ENCODE measurements around the gene DLGAP1.

Gene DLGAP1

DNA sequence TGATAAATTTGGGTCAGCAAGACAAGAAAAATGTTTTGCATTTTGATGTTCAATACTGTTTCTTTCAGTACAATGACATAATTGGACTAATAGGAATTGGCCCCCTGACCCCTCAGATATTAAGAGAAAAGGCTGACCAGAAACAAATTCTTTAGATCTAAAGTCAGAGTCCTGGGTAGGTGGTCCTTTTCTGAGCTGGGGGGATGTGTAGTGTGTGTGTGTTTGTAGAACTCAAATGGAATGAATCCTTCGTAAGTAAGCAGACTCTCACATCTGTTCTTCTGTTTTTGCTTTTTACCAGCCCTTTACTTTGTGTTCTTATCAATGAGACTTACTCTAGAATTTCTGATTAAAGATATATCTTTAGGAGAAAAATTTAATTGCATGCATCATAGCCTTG, 677.4 kb downstream of the DLGAP1 start:
- no peak overlapping the region for H3K4me3 ChIP-seq (ENCODE audit: low read depth, low read length)
- no peak for TF ChIP-seq CTCF (IDR thresholded peaks at IDR 0.05; ENCODE audit: insufficient read depth, low read depth, low read length, missing control alignments)
- DNase-seq (ENCODE audit: low read depth) = no peak

DNA sequence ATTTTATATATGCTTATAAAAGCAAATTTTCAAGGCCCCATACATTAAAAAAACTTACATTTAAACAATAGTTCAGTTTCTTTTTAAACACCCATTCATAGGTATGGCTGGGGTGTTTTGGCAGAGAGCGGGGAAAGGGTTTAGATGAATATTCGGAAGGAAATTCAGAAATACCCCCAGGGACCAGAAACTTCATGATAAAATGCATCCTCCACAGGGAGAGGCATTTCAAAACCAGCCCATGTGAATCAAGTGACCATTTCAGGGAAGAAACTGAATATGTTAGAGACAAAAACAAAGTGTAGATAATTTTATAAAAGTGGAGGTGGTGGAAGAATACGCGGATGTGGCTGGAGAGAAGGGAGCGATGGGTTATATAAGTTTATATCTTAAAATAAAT, 678.0 kb downstream of the DLGAP1 start:
- TF ChIP-seq CTCF (IDR thresholded peaks at IDR 0.05; ENCODE audit: insufficient read depth, low read depth, low read length, missing control alignments) = no peak
- no peak for DNase-seq (ENCODE audit: low read depth)
- H3K4me3 ChIP-seq (ENCODE audit: low read depth, low read length) = no peak overlapping the region

DNA sequence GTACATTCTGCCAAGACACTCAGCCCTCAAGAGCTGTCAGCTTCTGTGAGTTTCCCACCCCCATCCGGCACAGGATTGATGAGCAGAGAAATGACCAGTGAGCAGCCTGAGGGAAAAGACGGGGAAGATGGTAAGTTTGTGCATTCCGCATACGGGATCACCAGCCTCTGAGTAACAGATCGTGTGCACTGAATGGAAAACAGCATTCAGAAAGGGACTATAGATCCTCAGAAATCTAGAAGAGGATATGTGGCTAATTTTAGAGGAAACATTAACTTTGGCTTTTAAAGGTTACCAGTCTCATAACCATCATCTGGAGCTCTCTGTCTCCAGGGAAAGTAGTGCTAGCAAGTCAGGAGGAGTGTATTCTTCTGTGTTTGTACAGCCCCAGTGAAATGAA, 679.1 kb downstream of the DLGAP1 start:
- DNase-seq (ENCODE audit: low read depth) = no peak
- no peak for TF ChIP-seq CTCF (IDR thresholded peaks at IDR 0.05; ENCODE audit: insufficient read depth, low read depth, low read length, missing control alignments)
- H3K4me3 ChIP-seq (ENCODE audit: low read depth, low read length) = no peak overlapping the region

- DNase-seq (ENCODE audit: low read depth) = no peak
- no peak for TF ChIP-seq CTCF (IDR thresholded peaks at IDR 0.05; ENCODE audit: insufficient read depth, low read depth, low read length, missing control alignments)
- no peak overlapping the region for H3K4me3 ChIP-seq (ENCODE audit: low read depth, low read length)
Observed at GRCh38 chr18:3773303-3773702, 681.8 kb downstream of the DLGAP1 start.

DNA sequence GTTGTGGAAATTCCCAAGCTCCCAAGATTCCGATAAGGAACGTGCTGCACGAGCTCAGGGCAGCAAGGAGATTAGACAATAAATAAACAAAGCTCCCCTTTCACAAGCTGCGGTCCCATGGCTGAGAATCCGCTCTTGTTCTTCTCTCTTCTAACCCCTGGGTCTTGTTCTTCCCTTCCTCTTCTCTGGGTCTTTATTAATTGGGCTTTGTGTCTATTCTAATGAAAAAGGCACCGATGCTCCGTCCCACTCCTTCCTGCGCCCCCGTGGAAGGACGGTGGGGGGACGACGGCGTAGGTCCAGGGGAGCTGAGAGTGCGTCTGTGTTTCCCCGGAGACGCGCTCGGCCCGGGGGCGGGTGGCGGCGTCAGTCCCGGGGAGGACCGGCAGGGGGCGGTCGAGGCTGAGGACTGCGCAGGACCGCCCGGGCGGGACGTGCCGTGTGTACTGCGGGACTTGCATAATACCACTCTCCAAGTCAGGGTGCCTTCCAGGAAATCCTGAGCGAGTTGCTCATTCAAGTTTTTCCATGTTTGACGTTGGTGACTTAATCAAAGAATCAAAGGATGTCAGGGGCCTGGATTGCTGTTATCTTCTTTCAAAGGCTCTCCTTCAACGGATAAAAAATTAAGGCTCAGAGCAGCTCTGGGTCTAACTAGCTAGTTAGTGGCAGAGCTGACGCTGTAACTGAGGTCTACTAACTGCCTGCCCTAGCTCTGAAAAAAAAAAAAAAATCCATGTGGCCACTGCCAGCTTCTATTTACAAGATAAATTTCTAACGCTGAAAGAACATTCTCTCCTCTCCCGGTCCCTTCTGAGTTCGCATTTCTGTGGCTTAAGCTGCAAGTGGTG, 683.8 kb downstream of the DLGAP1 start:
- DNase-seq (ENCODE audit: low read depth) = peak; percentile 74
- H3K4me3 ChIP-seq (ENCODE audit: low read depth, low read length) = no peak overlapping the region; the same call in 1 of the 2 replicates
- TF ChIP-seq CTCF (IDR thresholded peaks at IDR 0.05; ENCODE audit: insufficient read depth, low read depth, low read length, missing control alignments) = peak; percentile 96

DNA sequence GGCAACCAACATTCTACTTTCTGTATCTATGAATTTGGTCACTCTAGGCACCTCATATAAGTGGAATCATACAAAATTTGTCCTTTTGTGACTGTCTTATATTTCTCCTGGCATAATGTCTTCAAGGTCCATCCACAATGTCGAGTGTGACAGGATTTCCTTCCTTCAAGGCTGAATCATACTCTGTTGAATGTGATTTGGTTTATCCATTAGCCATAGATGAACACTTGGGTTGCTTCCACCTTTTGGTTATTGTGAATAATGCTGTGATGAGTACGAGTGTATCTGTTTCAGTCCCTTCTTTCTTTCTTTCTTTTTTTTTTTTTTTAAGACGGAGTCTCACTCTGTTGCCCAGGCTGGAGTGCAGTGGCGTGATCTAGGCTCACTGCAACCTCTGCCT, 693.8 kb downstream of the DLGAP1 start:
- DNase-seq (ENCODE audit: low read depth) = no peak
- no peak for TF ChIP-seq CTCF (IDR thresholded peaks at IDR 0.05; ENCODE audit: insufficient read depth, low read depth, low read length, missing control alignments)
- H3K4me3 ChIP-seq (ENCODE audit: low read depth, low read length) = no peak overlapping the region

- no peak for DNase-seq (ENCODE audit: low read depth)
- TF ChIP-seq CTCF (IDR thresholded peaks at IDR 0.05; ENCODE audit: insufficient read depth, low read depth, low read length, missing control alignments) = no peak
- no peak overlapping the region for H3K4me3 ChIP-seq (ENCODE audit: low read depth, low read length)
Observed at GRCh38 chr18:3760741-3761140, 694.4 kb downstream of the DLGAP1 start.
